NCI-H1436 treated with DMSO at 0.1 percent for 48 hours (cell line): ENCODE data around the gene AAR2.

Source experiments
- DNase-seq: peaks from one replicate; lab custom pipeline; 2025; lab: John Stamatoyannopoulos, UW

AAR2 gene

DNA sequence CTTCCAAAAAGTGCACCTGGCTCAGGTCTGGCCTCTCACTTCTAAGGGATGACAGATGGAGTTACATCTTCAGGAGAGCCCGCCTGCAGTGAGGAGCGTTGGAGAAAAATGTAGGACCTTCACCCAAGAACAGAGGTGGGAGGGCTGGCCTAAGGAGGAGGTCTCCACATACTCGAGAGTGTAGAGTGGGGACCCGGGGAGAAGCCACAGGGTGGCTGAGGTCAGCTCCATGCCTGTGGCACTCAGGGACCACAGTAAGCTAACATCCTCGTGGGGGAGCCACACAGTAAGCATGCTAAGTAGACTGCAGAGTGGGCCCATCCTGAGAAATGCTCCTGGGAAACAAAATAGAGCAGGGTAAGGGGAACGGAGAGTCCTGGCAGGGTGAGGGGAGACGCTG is 24.0 kb downstream of the AAR2 start:
- no peak for DNase-seq

GRCh38 chr20:36261389-36262105 is 25.3 kb downstream of the AAR2 start:
- DNase-seq = no peak

DNA sequence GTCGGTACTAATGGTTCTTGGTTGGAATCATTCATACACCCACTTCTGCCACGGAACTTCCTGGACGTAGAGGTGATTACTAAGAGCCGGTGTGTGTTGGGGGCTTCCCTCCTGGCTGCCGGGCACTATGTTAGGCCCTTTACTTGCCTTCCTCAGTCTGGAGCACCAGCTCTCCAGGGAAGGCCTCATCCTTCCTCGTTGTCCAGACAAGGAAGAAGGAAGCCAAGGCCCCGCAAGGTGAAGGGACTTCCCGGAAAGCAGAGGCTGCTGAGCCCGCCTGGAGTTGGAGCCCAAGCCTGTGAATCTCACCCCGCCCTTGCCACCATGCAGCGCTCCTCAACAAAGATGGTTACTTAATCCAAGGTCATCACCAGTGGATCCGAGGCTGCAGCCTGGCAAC is 26.2 kb downstream of the AAR2 start:
- no peak for DNase-seq

DNA sequence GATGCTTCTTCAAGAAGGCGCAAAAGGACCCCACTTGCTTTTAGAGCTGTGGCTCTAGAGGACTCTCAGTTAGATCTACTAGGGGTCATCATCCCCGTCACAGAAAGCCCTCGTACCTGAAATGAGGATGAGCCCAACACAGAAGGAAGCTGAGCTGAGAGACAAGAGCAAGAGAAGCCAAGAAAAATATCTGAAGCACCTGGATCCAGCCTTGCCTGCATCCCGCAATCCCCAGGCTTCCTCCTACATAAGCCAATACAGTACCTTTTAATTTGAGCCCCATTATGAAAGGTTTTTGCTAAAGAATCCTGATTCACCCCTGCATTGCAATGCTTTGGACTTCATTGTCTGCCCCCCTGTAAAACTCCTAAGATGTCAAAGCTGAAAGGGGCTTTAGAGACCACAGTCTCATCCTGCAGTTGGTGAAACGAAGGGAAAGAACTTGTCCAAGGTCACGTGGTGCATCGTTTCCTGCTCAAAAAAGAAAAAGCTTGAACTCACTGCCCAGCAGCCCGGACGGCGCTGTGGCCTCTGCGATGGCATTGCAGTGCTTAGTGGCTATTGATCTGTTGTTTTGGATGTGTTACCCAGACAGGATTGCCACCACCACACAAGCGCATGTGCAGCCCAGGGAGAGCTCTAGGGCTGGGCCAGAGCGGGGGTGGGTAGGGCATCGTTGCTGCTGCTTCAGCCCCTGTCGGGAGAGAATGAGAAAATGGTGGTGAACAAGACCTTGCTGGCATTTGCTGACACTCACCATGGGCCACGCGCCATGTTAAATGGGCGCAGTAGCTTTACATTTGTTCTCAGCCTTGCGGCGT is 28.4 kb downstream of the AAR2 start:
- no peak for DNase-seq

DNA sequence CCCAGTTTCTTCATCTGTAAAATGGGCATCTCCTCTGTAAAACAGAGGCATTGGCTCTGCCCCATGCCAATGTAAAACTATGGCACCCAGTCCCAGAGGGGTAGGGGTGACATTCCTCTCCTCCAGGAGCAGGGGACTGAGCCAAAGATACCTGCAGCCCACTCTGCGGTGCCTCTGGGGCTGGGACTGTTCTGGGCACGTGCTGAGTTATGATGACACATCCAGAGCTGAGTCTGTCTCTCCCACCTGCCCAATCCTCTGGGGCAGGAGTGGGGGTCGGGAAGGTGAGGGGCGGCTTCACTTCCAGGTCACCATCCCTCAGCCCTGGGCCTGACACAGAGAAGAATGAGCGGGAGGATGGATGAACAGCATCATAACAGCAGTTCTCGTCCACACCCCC is 29.9 kb downstream of the AAR2 start:
- no peak for DNase-seq

DNA sequence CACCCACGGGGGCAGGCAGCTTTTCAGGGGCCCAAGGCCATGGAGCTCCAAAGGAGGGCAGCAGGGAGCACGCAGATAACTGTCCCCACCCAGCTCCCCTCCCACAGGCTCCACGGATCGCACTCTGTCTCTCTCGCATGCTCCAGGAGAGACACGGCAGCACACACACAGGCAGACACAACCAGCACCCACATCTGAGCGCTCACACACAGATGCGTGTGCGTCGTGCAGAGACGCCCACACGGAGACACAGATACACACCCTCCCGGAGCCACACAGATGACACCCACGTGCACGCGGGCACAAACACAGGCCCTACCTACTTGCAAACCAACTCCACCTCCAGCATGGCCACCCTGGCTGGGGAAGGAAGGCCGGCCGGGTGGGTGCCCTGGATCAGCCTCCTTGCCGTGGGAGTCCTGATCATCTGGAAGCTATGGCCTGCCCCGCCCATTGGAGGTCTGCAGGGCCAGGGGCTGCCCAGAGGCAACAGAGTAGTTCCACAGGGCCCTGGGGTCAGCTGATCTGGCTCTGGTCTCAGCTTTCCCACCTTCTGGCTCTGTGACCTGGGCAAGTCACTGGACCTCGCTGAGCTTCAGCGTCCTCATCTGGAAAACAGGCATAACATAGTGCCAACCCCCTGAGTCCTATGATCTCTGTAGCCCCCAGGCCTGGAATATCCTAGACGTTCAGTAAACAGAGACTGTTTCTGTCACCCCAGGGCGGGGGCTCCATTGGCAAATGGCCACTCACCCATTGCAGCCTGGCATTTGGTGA is 31.5 kb downstream of the AAR2 start:
- DNase-seq = no peak

GRCh38 chr20:36268440-36269342 is 32.4 kb downstream of the AAR2 start:
- no peak for DNase-seq

- DNase-seq = no peak
Observed at GRCh38 chr20:36269507-36269906, 33.2 kb downstream of the AAR2 start.

- DNase-seq = no peak
Observed at GRCh38 chr20:36270744-36271638, 34.7 kb downstream of the AAR2 start.

DNA sequence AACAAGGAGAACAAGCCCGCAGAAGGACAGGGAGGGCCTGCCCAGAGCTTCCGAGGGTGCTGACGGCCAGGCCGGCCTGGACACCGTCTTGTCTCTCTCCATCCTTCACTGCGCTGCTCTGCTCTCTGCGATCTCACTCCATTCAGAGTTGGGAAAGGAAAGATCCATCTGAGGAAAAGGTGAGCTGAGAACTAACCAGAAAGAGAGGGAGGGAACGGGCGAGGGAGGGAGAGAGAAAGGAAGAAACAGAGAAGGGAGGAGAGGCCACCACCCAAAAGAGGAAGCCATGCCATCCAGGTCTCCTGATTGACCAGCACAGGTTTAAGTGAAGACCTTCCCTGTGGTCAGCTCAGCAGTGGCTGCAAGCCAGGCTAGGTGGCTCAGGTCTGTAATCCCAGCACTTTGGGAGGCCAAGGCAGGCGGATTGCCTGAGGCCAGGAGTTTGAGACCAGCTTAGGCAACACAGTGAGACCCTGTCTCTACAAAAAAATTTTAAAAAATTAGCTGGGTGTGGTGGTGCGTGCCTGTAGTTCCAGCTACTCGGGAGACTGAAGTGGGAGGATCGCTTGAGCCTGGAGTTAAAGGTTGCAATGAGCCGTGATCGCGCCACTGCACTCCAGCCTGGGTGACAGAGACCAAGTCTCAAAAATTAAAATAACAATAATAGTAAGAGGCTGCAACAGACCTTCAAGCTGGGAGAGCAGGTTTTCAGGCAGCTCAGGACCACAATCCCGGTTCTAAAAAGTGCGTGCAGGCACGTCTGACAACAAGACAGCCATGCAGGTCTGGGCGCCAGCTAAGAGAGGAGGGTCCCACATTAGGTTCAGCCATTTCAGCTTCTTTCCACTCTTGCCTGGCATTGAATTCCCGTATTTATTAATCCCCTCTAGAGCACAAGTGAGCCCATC is 35.6 kb downstream of the AAR2 start:
- DNase-seq = no peak

DNA sequence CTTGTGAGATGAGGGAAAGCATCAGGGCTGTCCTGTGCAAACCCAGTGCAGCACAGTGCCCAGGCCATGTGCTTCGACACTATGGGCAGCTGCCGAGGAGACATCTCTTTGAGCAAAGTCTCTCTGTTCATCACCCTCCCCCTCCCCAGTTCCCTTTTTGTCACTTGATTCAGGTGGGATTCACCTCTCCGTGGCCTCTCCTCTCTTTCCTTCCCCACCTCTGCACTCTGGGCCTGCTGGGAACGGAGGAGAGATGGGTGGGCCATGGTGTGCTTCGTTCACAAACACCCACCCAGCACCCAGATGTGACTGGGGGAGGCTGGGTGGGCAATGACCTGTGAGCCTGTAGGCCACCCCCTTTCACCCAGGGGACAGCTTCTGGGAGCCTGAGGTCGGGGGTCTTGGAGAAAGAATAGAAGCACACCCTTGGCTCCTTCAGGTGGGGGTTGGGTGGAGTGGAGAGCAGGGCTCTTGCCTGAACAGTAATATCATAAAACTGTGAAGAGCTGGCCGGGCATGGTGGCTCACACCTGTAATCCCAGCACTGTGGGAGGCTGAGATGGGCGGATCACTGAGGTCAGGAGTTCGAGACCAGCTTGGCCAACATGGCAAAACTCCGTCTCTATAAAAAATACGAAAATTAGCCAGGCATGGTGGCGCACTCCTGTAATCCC is 36.4 kb downstream of the AAR2 start:
- DNase-seq = no peak

DNA sequence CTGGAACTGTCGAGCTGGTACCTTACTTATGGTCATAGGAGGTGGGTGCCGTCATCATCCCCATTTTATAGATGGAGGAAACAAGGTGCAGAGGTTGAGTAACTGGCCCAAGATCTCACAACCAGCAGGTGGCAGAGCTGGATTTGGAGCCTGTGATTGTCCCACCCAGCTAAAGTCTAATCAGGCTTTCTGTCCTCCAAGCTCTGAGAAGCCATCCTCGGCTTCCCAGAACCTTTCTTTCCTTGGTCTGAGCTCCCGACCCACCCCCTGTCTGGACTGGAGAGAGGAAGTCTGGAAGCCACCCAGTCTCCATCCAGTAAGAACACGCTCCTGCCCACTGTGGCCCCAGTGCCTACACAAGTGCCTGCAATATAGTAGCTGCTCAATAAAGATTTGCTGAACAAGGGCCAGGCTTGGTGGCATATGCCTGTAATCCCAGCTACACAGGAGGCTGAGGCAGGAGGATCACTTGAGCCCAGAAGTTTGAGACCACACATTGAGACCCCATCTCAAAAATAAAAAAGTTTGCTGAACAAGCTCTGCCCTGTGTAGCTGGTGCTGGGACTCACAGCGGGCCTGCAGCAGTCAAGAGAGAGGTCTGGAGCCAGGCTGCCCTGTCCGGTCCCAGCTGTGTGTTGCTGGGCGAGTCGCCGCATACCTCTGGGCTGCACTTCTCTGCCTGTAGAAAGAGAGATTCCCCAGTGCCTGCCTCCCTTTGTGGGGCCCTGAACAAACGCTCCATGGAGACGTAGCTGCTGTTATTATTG is 37.3 kb downstream of the AAR2 start:
- no peak for DNase-seq

DNA sequence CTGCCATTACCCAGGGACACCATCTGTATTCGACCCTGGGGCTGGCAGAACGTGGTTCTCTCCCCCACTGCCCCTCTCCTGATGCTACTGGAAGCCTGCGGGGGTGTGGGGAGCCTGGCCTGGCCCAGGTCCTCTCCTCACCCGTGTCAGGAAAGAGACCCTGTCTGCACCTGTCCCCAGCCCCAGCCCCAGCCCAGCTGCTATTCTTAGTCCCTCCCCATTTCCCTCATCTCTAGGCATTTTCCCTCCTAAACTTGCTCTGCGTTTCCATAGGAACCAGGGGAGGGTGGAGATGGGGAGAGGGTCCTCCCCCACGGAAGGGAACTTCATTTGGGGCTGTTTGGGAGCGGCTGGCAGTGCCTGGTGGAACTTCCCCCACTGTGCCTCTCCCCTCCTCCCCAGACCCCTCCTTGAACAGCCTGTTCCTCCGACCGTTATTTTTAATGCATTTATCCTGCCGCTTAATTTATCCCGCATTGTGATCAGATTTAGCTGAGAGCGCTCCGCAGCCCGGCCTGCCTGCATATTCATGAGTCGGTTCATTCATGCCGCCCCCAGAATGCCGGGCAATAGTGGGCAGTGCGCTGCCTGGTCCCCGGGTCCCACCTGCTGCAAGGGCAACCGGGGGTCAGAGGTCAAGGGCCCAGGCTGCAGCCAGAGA is 38.0 kb downstream of the AAR2 start:
- DNase-seq = no peak

- no peak for DNase-seq
Observed at GRCh38 chr20:36275011-36275410, 38.7 kb downstream of the AAR2 start.

DNA sequence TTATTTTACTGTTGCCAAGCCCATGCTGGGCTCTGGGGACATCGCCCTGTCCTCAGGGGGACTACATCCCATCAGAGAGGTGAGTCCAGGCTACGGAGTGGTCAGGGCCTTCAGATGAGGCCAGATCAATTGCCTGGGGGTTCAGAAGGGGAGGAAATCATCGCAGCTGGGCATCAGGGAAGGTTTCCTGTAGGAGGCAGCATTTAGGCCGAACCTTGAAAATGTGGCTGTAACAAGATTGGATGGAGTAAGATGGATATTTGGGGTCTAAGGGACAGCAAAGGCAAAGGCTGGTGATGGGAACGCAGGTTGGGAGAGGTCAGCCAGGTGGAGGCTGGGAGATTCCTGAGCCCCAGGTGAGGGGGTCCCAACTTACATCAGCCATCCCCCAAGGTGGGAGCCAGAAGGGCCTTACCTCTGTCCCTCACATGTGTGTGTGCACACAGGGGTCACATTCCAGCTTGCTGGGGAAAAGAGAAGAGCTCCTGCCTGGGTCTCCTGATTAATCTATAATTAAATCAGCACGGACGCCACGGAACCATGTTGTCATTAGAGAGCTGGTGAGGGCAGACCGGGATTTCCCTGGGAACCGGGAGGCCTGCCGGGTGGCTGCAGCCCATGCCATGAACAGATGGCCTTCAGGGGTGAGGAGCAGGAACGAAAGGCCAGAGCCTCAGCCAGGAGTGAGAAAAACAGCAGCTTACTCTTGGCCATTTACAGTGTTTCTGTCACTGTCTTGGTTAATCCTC is 39.3 kb downstream of the AAR2 start:
- DNase-seq = no peak

DNA sequence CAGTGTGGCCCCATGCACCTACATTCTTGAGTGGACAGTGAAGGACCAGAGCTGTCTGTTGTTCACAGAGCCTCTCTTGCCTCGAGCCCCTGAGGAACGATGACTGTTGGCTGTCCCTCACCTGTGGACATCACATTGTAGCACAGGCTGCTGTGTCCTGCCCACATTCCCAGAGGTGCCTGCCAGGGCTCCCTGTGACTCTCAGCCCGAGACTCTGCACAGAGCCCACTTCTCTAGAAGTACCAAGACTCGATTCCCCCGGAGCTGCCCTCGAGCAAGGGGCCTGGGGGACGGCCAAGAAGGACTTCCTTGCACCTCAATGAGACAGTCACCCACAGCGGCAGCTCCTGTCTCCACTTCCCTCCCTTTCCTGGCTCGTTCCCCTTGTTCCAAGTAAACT is 41.3 kb downstream of the AAR2 start:
- DNase-seq = no peak

- no peak for DNase-seq
Observed at GRCh38 chr20:36279362-36279761, 43.1 kb downstream of the AAR2 start.
